ENCODE data around the gene CFTR.

CFTR gene

DNA sequence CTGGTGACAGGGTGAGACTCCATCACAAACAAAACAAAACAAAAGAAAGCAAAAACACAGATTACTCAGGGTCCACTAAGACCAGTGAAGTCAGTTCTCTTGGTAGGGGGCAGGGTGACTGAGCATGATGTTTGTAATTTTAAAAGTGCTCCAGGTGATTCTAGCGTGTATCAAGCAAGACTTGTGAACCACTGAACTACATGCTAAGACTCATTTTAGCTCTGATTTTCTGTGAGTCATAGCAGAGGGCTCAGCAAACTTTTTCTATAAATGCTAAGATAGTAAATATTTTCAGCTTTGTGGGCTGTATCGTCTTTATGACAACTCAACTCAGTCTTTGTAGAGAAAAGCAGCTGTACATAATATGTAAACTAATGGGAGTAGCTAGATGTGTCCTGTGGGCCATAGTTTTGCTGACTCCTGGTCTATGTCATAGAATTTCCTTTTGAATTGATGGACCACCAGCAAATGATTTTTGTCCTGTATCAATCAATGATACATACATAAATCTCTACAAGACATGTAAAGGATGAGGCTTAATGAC is 141.3 kb downstream of the CFTR start:
- no peak for TF ChIP-seq CTCF (IDR thresholded peaks at IDR 0.05; ENCODE audit: extremely low read depth, insufficient read depth, missing control alignments)
- no peak for DNase-seq (ENCODE audit: low spot score)
- in situ Hi-C loops (cut with MboI; ENCODE audit: low pct_unique_long_range_greater_than_20kb, low sequenced_read_pairs, unreplicated experiment) = no loop called here

- in situ Hi-C loops (cut with MboI; ENCODE audit: low pct_unique_long_range_greater_than_20kb, low sequenced_read_pairs, unreplicated experiment) = no loop called here
- no peak for TF ChIP-seq CTCF (IDR thresholded peaks at IDR 0.05; ENCODE audit: extremely low read depth, insufficient read depth, missing control alignments)
- no peak for DNase-seq (ENCODE audit: low spot score)
These were observed 143.8 kb downstream of the CFTR start for GRCh38 chr7:117623606-117624005.

DNA sequence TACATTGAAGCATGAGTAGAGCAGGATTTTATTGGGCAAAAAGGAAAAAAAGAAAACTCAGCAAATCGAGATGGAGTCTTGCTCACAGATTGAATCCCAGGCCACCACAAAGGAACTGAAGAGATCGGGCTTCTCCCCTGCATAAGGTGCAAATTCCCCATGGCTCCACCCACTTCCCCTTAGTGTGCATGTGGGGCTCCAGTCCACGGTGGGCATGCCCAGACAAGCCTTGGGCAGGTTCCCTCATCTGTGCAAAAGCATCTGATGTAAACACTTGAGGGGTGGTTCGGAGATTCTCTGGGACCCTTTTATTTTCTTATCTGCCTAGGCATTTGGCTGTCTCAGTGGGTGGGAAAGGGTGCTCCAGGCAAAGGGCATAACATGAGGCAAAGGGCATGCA is 150.7 kb downstream of the CFTR start:
- TF ChIP-seq CTCF (IDR thresholded peaks at IDR 0.05; ENCODE audit: extremely low read depth, insufficient read depth, missing control alignments) = no peak
- DNase-seq (ENCODE audit: low spot score) = no peak
- in situ Hi-C loops (cut with MboI; ENCODE audit: low pct_unique_long_range_greater_than_20kb, low sequenced_read_pairs, unreplicated experiment) = no loop called here

DNA sequence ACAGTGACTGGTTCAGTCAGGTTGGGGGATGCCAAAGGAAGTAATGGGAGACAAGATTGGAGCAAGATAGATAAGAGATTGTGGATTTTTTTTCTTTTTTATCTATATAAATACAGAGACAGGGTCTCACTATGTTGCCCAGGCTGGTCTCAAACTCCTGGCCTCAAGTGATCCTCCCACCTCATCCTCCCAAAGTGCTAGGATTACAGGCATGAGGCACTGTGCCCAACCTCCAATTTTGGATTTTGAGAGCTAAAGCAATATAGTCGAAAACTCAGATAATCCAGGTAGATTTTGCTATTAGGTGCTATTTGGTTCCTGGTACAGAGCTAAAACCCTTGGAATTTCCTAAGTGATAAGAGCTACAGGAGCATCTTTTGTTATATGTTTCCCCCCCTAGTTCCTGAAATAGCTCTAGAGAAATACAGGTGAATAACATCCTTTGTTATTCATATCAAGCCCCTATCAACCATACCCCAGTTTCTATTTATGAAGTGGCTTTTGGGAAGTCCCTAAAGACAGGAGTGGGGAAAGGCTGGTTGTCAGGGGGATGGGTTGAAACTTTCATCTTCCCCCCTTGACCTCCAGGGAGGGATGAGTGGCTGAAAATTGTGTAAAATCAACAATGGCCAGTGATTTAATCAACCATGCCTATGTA is 151.2 kb downstream of the CFTR start:
- in situ Hi-C loops (cut with MboI; ENCODE audit: low pct_unique_long_range_greater_than_20kb, low sequenced_read_pairs, unreplicated experiment) = no loop called here
- DNase-seq (ENCODE audit: low spot score) = no peak
- TF ChIP-seq CTCF (IDR thresholded peaks at IDR 0.05; ENCODE audit: extremely low read depth, insufficient read depth, missing control alignments) = no peak

DNA sequence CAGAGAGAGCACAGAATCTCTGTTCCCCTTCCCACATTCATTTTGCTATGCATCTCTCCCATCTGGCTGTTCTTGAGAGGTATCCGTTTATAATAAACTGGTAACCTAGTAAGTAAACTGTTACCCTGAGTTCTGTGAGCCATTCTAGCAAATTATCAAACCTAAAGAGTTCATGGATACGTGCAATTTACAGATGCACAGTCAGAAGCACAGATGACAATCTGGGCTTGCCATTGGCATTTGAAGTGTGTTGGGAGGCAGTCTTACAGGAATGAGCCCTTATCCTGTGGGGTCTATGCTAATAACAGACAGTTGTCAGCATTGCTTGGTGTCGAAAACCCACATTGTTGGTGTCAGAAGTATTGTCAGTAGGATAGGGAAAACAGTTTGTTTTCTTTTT is 151.8 kb downstream of the CFTR start:
- in situ Hi-C loops (cut with MboI; ENCODE audit: low pct_unique_long_range_greater_than_20kb, low sequenced_read_pairs, unreplicated experiment) = no loop called here
- TF ChIP-seq CTCF (IDR thresholded peaks at IDR 0.05; ENCODE audit: extremely low read depth, insufficient read depth, missing control alignments) = no peak
- DNase-seq (ENCODE audit: low spot score) = no peak

DNA sequence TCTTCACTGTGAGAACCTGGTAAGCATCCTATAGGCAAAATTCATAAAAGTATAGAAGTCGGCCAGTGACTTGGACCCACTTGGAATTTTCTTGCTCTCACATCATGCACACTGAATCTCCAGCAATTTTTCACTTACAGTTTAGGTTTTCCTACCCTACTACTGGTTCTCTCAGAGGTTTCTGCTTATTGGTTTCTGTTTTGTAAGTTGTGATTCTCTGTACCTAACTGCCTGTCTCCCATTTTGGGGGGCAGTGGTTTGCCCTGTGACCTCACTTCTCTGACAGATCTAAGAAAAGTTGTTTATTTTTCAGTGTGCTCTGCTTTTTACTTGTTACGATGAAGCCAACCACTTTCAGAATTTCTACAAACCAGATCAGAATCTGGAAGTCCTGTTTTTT is 158.1 kb downstream of the CFTR start:
- in situ Hi-C loops (cut with MboI; ENCODE audit: low pct_unique_long_range_greater_than_20kb, low sequenced_read_pairs, unreplicated experiment) = no loop called here
- no peak for TF ChIP-seq CTCF (IDR thresholded peaks at IDR 0.05; ENCODE audit: extremely low read depth, insufficient read depth, missing control alignments)
- no peak for DNase-seq (ENCODE audit: low spot score)
